ENCODE results near the gene ZXDC.

GRCh38 chr3:126434264-126434590 is 41.5 kb downstream of the ZXDC start:
- TF ChIP-seq CTCF (IDR thresholded peaks at IDR 0.05) (no peak), POLR2AphosphoS5 (IDR thresholded peaks at IDR 0.05; ENCODE audit: low read depth, low read length) (no peak)

Data from Panc1 (cell line).